Hepatocyte (in vitro differentiated cells): ENCODE data around the gene SLC43A1.

Experiments
- CTCF ChIP-seq: fragments of 200-600 bp; sonication (generic); IDR thresholded peaks from 2 replicates; pipeline ENCODE4 v1.5.1; 2016; ENCODE audit warnings: antibody characterized with exemption, mild to moderate bottlenecking; ENCODE audit not compliant: poor library complexity
- EZH2phosphoT487 ChIP-seq: fragments of 200-600 bp; sonication (generic); IDR thresholded peaks from one replicate; pipeline ENCODE4 v1.6.1; 2018; ENCODE audit warnings: antibody characterized with exemption, mild to moderate bottlenecking, low read depth, moderate library complexity; ENCODE audit not compliant: unreplicated experiment, severe bottlenecking

- no peak for TF ChIP-seq CTCF
- TF ChIP-seq EZH2phosphoT487: no peak
Measured at GRCh38 chr11:57556041-57556440, 40.5 kb upstream of the SLC43A1 start.
